Retinal pigment epithelial cell (primary cell): ENCODE results near the gene RXFP1.

Experiments used
- DNase-seq: peaks from one replicate; pipeline ENCODE4 v3.0.0-alpha.2; 2010; ENCODE audit warnings: low read depth
- H3K4me3 ChIP-seq: 2 replicates; pipeline ENCODE4 v1.5.1; 2011; ENCODE audit warnings: mild to moderate bottlenecking, low read length, control low read depth, moderate library complexity
- CTCF ChIP-seq: conservative IDR thresholded peaks from 2 replicates; pipeline ENCODE4 v1.5.1; 2011; ENCODE audit warnings: low read depth, low read length, control low read depth, inconsistent platforms

The RXFP1 gene

DNA sequence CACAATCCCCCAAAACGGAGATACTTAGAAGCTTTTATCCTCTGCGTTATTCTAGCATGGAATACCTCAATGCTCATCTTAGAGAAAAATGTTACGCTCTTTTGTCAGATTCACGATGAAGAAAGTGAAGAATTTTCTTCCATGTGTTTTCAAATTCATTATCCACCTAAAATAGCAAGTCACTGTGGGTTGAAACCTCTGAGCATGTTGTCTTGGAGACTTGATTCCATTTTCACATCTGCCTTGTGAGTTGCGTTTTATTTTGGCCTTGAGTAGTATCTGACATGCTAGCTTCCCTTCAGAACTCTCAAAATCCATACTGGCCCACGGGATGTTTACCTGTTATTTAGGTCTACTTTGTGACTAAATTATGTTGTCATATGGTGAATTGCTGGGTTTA lies 83.7 kb downstream of the RXFP1 start:
- H3K4me3 ChIP-seq: no peak overlapping the region
- no peak for TF ChIP-seq CTCF
- DNase-seq: no peak

DNA sequence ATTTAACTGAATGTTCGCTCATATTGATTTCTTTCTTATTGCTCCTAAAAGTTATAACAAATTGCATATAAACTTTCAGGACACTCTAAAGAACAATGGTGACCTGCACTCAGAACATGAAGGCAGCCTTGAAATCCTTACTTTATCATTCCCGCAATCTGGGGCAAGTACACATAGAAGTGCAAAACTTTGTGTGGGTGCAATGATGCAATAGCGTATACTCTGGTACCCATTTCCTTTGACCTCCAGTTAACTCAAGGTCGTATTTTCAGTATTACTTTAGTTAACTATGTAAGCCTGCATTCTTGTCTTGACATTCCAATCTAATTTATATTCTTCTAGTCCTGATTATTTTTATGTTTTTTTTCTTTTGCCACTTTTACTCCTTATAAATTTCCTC lies 85.3 kb downstream of the RXFP1 start:
- H3K4me3 ChIP-seq: no peak overlapping the region
- no peak for TF ChIP-seq CTCF

DNA sequence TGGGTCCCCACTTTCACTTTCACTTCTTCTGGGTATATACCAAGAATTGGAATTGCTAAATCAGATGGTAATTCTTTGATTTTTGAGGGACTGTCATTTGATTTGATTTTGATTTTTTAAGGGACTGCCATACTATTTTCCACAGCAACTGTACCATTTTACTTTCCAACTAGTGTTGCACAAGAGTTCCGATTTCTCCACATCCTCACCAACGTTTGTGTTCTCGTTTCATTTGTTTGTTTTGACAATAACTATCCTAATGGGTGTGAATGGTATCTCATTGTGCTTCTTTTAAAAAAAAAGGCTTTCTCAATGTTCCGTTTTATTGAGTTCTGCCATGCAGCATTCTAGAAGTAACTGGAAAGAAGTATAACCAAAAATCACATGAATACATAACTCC lies 87.4 kb downstream of the RXFP1 start:
- H3K4me3 ChIP-seq: no peak overlapping the region
- TF ChIP-seq CTCF: no peak
- no peak for DNase-seq

More for the DNA sequence above, 85.3 kb downstream of the RXFP1 start:
- no peak for DNase-seq

DNA sequence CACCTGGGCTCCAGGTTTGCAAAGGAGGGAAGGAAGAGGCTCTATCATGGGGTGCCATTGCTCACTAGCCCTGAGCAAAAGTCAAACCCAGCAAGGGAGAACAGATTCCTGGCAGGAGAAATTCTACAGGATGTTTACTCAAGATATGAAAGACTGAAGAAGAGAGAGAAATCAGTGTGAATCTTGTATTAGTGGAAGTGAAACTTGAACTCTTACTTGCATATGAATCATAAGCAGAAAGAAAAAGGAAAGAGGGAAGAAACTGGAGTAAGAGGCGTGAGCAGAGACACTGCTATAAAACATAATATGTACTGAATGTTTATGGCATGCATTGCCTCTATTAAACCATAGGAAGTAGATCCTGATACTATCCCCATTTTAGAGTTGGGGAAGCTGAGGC lies 89.1 kb downstream of the RXFP1 start:
- H3K4me3 ChIP-seq: no peak overlapping the region
- TF ChIP-seq CTCF: no peak
- DNase-seq: no peak

- H3K4me3 ChIP-seq: no peak overlapping the region
- no peak for TF ChIP-seq CTCF
- no peak for DNase-seq
Measured at GRCh38 chr4:158613046-158613445, 91.4 kb downstream of the RXFP1 start.

DNA sequence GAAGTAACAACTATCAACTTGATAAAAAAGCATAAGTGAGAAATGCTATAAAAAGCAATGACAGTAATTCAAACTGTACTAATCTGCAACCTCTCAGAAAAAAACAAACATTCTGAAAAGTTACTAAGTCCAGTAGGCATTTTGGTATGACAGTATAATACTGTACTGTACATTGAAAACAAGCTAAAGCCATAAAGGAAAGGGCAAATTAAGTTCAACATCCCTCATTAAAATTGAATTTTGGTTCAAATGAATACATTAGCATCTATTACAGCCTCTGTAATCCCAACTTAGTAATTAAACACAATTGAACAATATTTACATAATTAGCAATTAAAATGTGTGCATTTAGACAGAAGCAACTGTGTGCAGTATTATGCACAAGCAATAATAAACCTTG lies 96.3 kb downstream of the RXFP1 start:
- H3K4me3 ChIP-seq: no peak overlapping the region
- no peak for DNase-seq
- no peak for TF ChIP-seq CTCF

- no peak for DNase-seq
- H3K4me3 ChIP-seq: no peak overlapping the region
- TF ChIP-seq CTCF: no peak
Measured at GRCh38 chr4:158621729-158622128, 100.0 kb downstream of the RXFP1 start.
